Urinary bladder (tissue), 4 donors: ENCODE data around the gene RFPL1. TPM values are rescaled to one million over a fixed set of nuclear protein-coding genes. Genes with fewer than 3 reads are reported as not detected.

Experiments used
- DNase-seq: peaks from one replicate; pipeline ENCODE4 v3.0.0-alpha.2; 2015; ENCODE audit errors: extremely low spot score
- H3K27ac ChIP-seq: one replicate; pipeline ENCODE4 v1.5.1; 2013; ENCODE audit warnings: low read depth, mild to moderate bottlenecking, moderate library complexity
- H3K36me3 ChIP-seq: one replicate; pipeline ENCODE4 v1.6.1; 2013; ENCODE audit warnings: mild to moderate bottlenecking, moderate library complexity; ENCODE audit not compliant: insufficient read depth
- H3K4me1 ChIP-seq: one replicate; pipeline ENCODE4 v1.6.1; 2013; ENCODE audit warnings: mild to moderate bottlenecking, moderate library complexity; ENCODE audit not compliant: insufficient read depth
- H3K4me3 ChIP-seq: one replicate; pipeline ENCODE4 v1.5.1; 2013; ENCODE audit warnings: low read depth, low read length
- WGBS: extraction: QIAGEN DNeasy Blood & Tissue Kit; methylation state at CpG from one replicate; pipeline ENCODE4 v1.1.7; 2013; 5-methylcytosine and 5-hydroxymethylcytosine counted together
- polyA plus RNA-seq: library from polyadenylated mRNA; stranded (reverse); fragments of 200-250 nt; gene quantifications from one replicate; pipeline ENCODE4 v1.2.3, GENCODE V29; 2013
- total RNA-seq: library from RNA; depleted of rRNA; stranded (reverse); fragments of >200 nt; gene quantifications from one replicate; pipeline ENCODE4 v1.2.3, GENCODE V29; 2014
- donor health status: healthy with polysubstance abuse.
- donor health status: healthy.

The RFPL1 gene
- total and polyA plus RNA-seq, 2 donors = not detected

DNA sequence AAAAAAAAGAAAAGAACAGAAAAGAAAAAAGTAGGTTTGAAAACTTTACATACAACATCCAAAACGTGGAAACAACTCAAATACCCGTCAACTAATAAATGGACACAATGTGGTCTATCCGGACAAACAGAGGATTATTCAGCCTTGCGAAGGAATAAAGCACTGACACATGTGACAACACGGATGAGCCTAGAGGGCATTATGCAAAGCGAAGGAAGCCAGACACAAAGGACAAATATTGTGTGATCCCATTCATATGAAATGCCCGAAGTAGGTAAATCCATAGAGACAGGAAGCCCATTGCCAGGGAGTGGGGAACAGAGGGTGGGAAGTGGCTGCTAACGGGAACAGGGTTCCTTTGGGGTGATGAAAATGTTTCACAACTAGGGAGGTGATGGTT, 11.8 kb downstream of the RFPL1 start:
- DNase-seq = no peak
- Histone ChIP-seq H3K4me3 (no peak overlapping the region), H3K27ac (no peak overlapping the region), H3K36me3 (no peaks in the 10 kb centered on the region), H3K4me1 (no peaks in the 10 kb centered on the region)
- WGBS = 82% methylated on average over 8 of the region's 8 CpGs

DNA sequence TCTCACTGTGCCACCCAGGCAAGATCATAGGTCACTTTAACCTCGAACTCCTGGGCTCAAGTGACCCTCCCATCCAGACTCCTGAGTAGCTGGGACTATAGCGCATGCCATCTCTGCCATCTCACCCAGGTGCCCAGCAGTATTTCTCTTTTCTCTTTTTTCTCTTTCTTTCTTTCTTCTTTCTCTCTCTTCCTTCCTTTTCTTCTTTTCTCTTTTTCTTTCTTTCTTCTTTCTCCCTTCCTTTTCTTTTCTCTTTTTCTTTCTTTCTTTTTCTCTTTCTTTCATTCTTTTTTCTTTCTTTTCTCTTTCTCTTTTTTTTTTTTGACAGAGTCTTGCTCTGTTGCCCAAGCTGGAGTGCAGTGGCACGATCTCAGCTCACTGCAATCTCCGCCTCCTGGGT, 13.5 kb downstream of the RFPL1 start:
- Histone ChIP-seq H3K27ac (no peak overlapping the region), H3K36me3 (no peaks in the 10 kb centered on the region), H3K4me3 (no peak overlapping the region), H3K4me1 (no peaks in the 10 kb centered on the region)
- no peak for DNase-seq
- 90% methylated on average over 4 of the region's 4 CpGs for WGBS

DNA sequence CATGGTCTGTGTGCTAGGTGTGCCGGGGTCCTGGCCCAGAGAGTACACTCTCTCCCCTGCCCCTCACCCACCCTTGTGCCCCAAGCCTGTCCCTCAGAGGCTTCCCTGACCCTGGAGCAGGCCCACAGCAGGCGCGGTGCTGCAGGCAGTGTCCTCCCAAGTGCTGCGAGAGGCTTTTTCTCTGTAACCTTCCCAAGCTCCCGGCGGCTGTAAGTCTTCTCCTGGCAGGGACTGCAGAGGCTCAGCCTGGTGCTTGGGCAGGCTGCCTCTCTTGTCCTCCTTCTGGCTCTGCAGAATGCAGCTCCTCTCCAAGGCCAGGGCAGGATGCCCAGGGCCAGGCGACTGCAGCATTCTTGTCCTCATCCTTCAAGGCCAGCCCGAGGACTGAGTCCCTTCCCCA, 15.9 kb downstream of the RFPL1 start:
- 37% methylated on average over 8 of the region's 8 CpGs for WGBS
- Histone ChIP-seq H3K4me1 (no peaks in the 10 kb centered on the region), H3K27ac (no peak overlapping the region), H3K36me3 (no peaks in the 10 kb centered on the region), H3K4me3 (no peak overlapping the region)
- DNase-seq = no peak

DNA sequence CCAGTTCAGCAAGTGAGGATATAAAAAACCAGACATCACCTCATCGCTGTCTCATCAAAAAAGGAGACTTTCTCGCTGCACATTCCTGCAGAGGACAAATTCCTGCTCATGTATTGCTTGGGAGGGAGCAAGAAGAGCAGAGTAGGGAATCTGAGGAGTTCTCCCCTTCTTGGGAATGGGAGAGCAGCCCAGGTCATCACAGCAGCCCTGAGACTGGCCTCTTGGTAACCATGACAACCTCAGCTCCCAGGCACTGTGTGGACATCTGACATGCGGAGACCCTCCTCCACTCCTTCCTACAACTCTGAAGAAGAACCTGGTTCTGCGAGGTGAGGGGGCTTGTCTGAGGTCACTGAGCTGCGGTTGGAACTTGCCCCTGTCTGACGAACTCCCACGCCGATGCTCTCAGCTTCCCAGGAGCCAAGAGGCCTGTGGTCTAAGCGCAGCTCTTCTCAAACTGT, 17.9 kb downstream of the RFPL1 start:
- no peak for DNase-seq
- no peak overlapping the region for H3K4me3 ChIP-seq
- WGBS = 49% methylated on average over 9 of the region's 9 CpGs
- no peak overlapping the region for H3K27ac ChIP-seq
- H3K4me1 ChIP-seq = no peaks in the 10 kb centered on the region
- H3K36me3 ChIP-seq = no peaks in the 10 kb centered on the region

DNA sequence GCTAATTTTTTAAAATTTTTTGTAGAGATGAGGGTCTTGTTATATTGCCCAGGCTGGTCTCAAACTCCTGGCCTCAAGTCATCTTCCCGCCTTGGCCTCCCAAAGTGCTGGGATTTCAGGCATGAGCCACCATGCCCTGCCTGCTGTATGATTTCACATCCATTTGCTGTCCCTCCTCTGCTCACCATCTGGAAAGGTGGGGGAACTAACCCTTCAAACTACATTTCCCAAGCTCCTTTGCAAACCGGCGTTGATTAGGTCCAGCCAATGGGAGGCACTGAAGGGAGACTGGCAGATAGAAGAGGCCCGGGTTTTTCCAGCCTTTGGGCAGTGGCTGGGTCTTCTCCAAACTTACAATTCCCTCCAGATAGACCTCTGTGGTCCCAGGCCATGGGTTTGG, 19.3 kb downstream of the RFPL1 start:
- DNase-seq = no peak
- Histone ChIP-seq H3K4me1 (no peaks in the 10 kb centered on the region), H3K4me3 (no peak overlapping the region), H3K27ac (no peak overlapping the region), H3K36me3 (no peaks in the 10 kb centered on the region)
- WGBS = 34% methylated on average over 4 of the region's 4 CpGs

GRCh38 chr22:29458551-29458950, 20.2 kb downstream of the RFPL1 start:
- Histone ChIP-seq H3K36me3 (no peaks in the 10 kb centered on the region), H3K4me1 (no peaks in the 10 kb centered on the region), H3K4me3 (no peak overlapping the region), H3K27ac (no peak overlapping the region)
- DNase-seq = no peak

- Histone ChIP-seq H3K36me3 (no peaks in the 10 kb centered on the region), H3K4me1 (no peaks in the 10 kb centered on the region), H3K4me3 (no peak overlapping the region), H3K27ac (no peak overlapping the region)
- 65% methylated on average over 9 of the region's 9 CpGs for WGBS
- no peak for DNase-seq
These were observed 21.4 kb downstream of the RFPL1 start for GRCh38 chr22:29459773-29460172.

- WGBS = 94% methylated on average over 5 of the region's 5 CpGs
- Histone ChIP-seq H3K27ac (no peak overlapping the region), H3K36me3 (no peaks in the 10 kb centered on the region), H3K4me1 (no peaks in the 10 kb centered on the region), H3K4me3 (no peak overlapping the region)
- no peak for DNase-seq
These were observed 22.9 kb downstream of the RFPL1 start for GRCh38 chr22:29461263-29461662.

GRCh38 chr22:29463629-29464028, 25.2 kb downstream of the RFPL1 start:
- Histone ChIP-seq H3K36me3 (no peaks in the 10 kb centered on the region), H3K4me3 (no peak overlapping the region), H3K27ac (no peak overlapping the region), H3K4me1 (no peaks in the 10 kb centered on the region)
- no peak for DNase-seq
- 81% methylated on average over 7 of the region's 7 CpGs for WGBS

- WGBS = 85% methylated on average over 7 of the region's 7 CpGs
- DNase-seq = no peak
- Histone ChIP-seq H3K36me3 (no peaks in the 10 kb centered on the region), H3K4me3 (no peak overlapping the region), H3K4me1 (no peaks in the 10 kb centered on the region), H3K27ac (no peak overlapping the region)
These were observed 26.2 kb downstream of the RFPL1 start for GRCh38 chr22:29464581-29464980.

DNA sequence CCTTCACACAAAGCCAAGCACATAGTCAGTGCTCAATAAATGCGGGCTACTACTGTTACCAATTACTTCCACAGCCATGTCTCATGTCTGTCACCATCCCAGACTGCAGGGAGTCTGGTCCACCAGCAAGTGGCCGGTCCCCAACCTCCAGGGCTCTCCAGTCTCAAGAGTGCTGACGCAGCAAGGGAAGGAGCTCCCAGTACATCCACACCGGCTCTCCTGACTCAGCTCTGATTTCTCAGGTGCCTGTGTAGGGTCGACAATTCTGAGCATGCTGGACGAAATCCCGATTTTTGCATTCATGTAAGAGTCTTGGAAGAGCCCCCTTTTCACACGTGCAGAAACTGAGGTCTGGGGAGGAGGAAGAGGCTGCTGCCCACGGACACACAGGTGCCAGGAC, 31.4 kb downstream of the RFPL1 start:
- no peak overlapping the region for H3K4me3 ChIP-seq
- H3K27ac ChIP-seq = no peak overlapping the region
- WGBS = 43% methylated on average over 9 of the region's 9 CpGs
- no peaks in the 10 kb centered on the region for H3K4me1 ChIP-seq
- no peaks in the 10 kb centered on the region for H3K36me3 ChIP-seq
- DNase-seq = no peak

DNA sequence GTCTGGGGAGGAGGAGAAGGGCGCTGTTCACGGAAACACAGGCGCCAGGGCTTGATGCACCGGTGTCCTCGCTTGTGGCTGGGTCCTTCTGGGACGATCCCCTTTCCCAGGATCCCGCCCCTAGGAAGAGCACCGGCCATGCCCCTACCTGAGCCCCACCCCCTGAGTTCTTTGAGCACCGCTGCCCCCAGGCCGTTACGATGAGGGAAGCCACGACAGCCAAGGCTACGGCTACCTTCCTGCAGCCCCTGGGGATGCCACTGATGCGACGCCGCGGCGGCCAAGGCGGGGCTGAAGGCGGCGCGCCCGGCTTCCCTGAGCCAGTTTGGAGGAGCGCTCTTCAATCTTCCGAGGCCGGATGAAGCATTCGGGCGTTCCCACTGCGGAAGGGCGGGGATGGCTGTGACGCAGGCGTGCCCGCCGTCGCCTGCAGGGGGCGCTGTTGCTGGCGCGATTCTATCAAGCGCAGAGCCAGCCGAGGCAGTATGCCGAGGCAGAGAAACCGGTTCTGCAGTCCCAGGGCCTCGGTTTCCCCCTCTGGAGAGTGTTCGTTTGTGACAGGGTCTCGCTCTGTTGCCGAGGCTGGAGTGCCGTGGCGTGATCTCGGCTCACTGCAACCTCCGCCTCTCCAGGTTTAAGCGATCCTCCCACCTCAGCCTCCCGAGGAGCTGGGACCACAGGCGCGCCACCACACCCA, 31.9 kb downstream of the RFPL1 start:
- H3K4me1 ChIP-seq = no peaks in the 10 kb centered on the region
- no peak overlapping the region for H3K27ac ChIP-seq
- no peaks in the 10 kb centered on the region for H3K36me3 ChIP-seq
- H3K4me3 ChIP-seq = peak overlapping the region; percentile 11
- 13% methylated on average over 54 of the region's 54 CpGs for WGBS
- no peak for DNase-seq

GRCh38 chr22:29473001-29473400, 34.6 kb downstream of the RFPL1 start:
- no peak for DNase-seq
- no peaks in the 10 kb centered on the region for H3K4me1 ChIP-seq
- no peak overlapping the region for H3K4me3 ChIP-seq
- H3K36me3 ChIP-seq = no peaks in the 10 kb centered on the region
- 75% methylated on average over 5 of the region's 5 CpGs for WGBS
- no peak overlapping the region for H3K27ac ChIP-seq

DNA sequence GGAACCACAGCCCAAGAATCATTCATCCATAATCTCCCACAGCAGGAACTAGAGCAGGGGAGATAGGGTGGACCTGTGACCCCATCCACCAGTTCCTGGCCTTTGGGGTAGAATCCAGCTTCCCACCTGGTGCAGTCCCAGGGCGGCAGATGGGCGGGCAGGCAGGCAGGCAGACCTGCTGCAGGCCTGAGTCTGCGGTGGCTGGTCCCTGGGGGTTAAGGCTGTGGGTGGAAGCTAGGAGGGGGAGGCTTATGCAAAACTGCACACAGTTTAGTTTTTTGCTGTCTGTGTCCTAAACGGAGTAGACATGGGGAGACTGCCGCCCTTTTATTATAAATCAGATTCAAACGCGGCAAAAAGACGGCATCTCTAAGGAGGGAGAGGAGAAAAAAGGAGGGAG, 37.2 kb downstream of the RFPL1 start:
- no peak for DNase-seq
- H3K36me3 ChIP-seq = no peaks in the 10 kb centered on the region
- H3K27ac ChIP-seq = no peak overlapping the region
- no peaks in the 10 kb centered on the region for H3K4me1 ChIP-seq
- no peak overlapping the region for H3K4me3 ChIP-seq
- 73% methylated on average over 8 of the region's 8 CpGs for WGBS

DNA sequence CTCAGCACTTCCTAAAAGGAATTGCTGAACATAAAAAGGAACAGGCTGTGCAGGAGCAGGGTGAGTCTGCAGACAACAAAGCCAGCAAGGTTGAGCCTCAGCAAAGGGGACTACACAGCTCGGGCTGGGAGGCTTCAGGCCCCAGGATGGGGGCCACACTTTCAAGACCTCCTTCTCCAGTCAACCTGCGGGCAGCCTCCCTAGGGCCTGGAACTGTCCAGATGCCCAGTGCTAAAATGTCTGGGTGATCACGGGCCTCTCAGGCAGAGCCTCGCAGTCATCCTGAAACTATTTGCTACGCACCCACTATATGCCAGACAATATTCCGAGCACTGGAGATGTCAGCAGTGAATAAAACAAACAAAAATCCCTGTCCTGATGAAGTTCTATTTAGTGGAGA, 37.7 kb downstream of the RFPL1 start:
- no peak overlapping the region for H3K4me3 ChIP-seq
- no peak overlapping the region for H3K27ac ChIP-seq
- no peaks in the 10 kb centered on the region for H3K36me3 ChIP-seq
- DNase-seq = no peak
- H3K4me1 ChIP-seq = peaks cover 2% of the 10 kb centered on the region
- 36% methylated on average over 6 of the region's 6 CpGs for WGBS
